ENCODE data around the gene CCL17. TPM values are rescaled to one million over a fixed set of nuclear protein-coding genes. Genes with fewer than 3 reads are reported as not detected.

Gene CCL17
- total RNA-seq, 1 donor from 2014 or later = not detected

- Mint-ChIP-seq H3K4me1 (ENCODE audit: unreplicated experiment) (no peaks in the 10 kb centered on the region), H3K27me3 (ENCODE audit: unreplicated experiment) (peaks cover 52% of the 10 kb centered on the region), H3K36me3 (ENCODE audit: unreplicated experiment) (no peaks in the 10 kb centered on the region), H3K4me3 (ENCODE audit: unreplicated experiment) (no peak overlapping the region), H3K9me3 (ENCODE audit: unreplicated experiment) (no peaks in the 10 kb centered on the region), H3K27ac (ENCODE audit: unreplicated experiment) (no peak overlapping the region)
- DNase-seq (ENCODE audit: extremely low spot score, unreplicated experiment) = no peak
- TF ChIP-seq CTCF (IDR thresholded peaks at IDR 0.05) = no peak
Measured at GRCh38 chr16:57401943-57402640, 2.5 kb upstream of the CCL17 start.

GRCh38 chr16:57405097-57405496 lies 530 bp downstream of the CCL17 start:
- DNase-seq (ENCODE audit: extremely low spot score, unreplicated experiment) = no peak
- H3K27ac Mint-ChIP-seq (ENCODE audit: unreplicated experiment) = no peak overlapping the region
- H3K4me3 Mint-ChIP-seq (ENCODE audit: unreplicated experiment) = no peak overlapping the region
- H3K27me3 Mint-ChIP-seq (ENCODE audit: unreplicated experiment) = peaks cover 38% of the 10 kb centered on the region
- no peaks in the 10 kb centered on the region for H3K36me3 Mint-ChIP-seq (ENCODE audit: unreplicated experiment)
- H3K4me1 Mint-ChIP-seq (ENCODE audit: unreplicated experiment) = no peaks in the 10 kb centered on the region
- H3K9me3 Mint-ChIP-seq (ENCODE audit: unreplicated experiment) = no peaks in the 10 kb centered on the region
- TF ChIP-seq CTCF (IDR thresholded peaks at IDR 0.05) = no peak

- no peak for TF ChIP-seq CTCF (IDR thresholded peaks at IDR 0.05)
- H3K9me3 Mint-ChIP-seq (ENCODE audit: unreplicated experiment) = no peaks in the 10 kb centered on the region
- H3K27me3 Mint-ChIP-seq (ENCODE audit: unreplicated experiment) = peaks cover 31% of the 10 kb centered on the region
- no peaks in the 10 kb centered on the region for H3K36me3 Mint-ChIP-seq (ENCODE audit: unreplicated experiment)
- DNase-seq (ENCODE audit: extremely low spot score, unreplicated experiment) = no peak
- H3K4me3 Mint-ChIP-seq (ENCODE audit: unreplicated experiment) = no peak overlapping the region
- H3K4me1 Mint-ChIP-seq (ENCODE audit: unreplicated experiment) = peaks cover 2% of the 10 kb centered on the region
- no peak overlapping the region for H3K27ac Mint-ChIP-seq (ENCODE audit: unreplicated experiment)
Measured at GRCh38 chr16:57406881-57407280, 2.3 kb downstream of the CCL17 start.

- Mint-ChIP-seq H3K27ac (ENCODE audit: unreplicated experiment) (no peak overlapping the region), H3K4me1 (ENCODE audit: unreplicated experiment) (peaks cover 2% of the 10 kb centered on the region), H3K4me3 (ENCODE audit: unreplicated experiment) (no peak overlapping the region), H3K9me3 (ENCODE audit: unreplicated experiment) (no peaks in the 10 kb centered on the region), H3K36me3 (ENCODE audit: unreplicated experiment) (no peaks in the 10 kb centered on the region), H3K27me3 (ENCODE audit: unreplicated experiment) (peaks cover 30% of the 10 kb centered on the region)
- no peak for DNase-seq (ENCODE audit: extremely low spot score, unreplicated experiment)
- TF ChIP-seq CTCF (IDR thresholded peaks at IDR 0.05) = no peak
Measured at GRCh38 chr16:57407521-57408353, 3.2 kb downstream of the CCL17 start.

GRCh38 chr16:57409065-57409464 lies 4.5 kb downstream of the CCL17 start:
- no peak for TF ChIP-seq CTCF (IDR thresholded peaks at IDR 0.05)
- DNase-seq (ENCODE audit: extremely low spot score, unreplicated experiment) = no peak
- Mint-ChIP-seq H3K27me3 (ENCODE audit: unreplicated experiment) (peaks cover 27% of the 10 kb centered on the region), H3K36me3 (ENCODE audit: unreplicated experiment) (no peaks in the 10 kb centered on the region), H3K4me3 (ENCODE audit: unreplicated experiment) (no peak overlapping the region), H3K4me1 (ENCODE audit: unreplicated experiment) (peaks cover 2% of the 10 kb centered on the region), H3K27ac (ENCODE audit: unreplicated experiment) (no peak overlapping the region), H3K9me3 (ENCODE audit: unreplicated experiment) (no peaks in the 10 kb centered on the region)

Measured in osteocyte (in vitro differentiated cells).